Measurements from ENCODE around the gene PHLDB2. TPM values are rescaled to one million over a fixed set of nuclear protein-coding genes. Genes with fewer than 3 reads are reported as not detected.

PHLDB2 gene
- polyA plus RNA-seq, 3 donors: 77.8 to 117 (median 94.6) TPM

DNA sequence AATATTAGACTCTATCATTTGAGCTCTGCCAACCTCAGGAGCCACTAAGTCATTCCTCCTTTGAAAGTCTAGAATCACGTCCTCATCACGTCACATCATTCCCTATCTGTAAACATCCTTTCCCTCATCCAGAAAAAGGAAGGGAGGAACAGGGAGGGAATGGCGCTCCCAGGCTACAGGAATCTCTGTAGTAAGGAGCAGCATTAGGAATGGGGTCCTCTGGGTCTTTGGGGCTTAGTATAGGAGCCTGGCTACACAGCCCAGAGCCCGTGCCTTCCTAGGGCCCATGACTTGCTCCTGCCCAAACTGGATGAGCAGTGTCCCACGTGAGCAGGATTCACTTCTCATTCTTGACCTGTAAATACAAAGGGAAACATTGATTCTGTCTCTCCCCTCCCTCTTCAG lies 141.3 kb downstream of the PHLDB2 start:
- no peak for DNase-seq (ENCODE audit: extremely low read depth in 1 of 11, low read depth in 9 of 11, low spot score in 4 of 11)

DNA sequence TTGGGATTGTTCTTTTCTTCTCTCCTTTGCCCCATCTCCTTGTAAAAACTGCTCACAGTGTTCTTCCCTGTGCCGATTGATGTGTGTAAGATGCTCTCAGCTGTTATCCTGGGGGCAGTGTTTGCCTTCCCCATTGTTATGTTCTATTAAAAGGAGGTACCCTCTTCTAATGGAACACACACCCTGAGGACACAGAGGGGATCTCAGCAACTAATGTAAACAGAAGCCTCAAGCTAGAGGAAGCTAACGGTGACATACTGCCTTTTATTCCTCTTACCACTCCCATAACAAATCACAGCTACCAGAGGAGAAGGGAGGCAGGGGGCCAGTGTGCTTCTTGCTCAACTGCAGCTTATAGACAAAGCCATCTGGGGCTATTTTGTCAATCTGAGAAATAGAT lies 141.9 kb downstream of the PHLDB2 start:
- DNase-seq (ENCODE audit: extremely low read depth in 1 of 11, low read depth in 9 of 11, low spot score in 4 of 11): no peak

DNA sequence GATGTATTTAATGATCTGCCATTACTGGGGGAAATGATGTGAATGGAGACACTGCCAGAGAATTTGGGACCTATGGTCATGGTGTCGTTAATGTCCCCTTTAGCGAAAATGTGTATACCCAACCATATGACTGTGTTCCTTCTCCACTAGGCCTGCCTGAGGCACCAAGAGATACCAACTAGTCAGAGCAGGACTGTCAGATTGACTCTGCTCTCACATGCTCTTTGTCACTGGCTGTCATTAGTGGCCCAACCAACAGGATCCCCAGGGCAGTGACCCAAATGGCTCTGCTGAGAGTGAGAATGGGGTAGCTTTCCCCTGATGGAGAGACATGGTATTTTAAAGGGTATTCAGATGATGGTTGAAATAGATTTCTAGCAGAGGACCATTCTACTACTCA lies 142.5 kb downstream of the PHLDB2 start:
- no peak for DNase-seq (ENCODE audit: extremely low read depth in 1 of 11, low read depth in 9 of 11, low spot score in 4 of 11)

DNA sequence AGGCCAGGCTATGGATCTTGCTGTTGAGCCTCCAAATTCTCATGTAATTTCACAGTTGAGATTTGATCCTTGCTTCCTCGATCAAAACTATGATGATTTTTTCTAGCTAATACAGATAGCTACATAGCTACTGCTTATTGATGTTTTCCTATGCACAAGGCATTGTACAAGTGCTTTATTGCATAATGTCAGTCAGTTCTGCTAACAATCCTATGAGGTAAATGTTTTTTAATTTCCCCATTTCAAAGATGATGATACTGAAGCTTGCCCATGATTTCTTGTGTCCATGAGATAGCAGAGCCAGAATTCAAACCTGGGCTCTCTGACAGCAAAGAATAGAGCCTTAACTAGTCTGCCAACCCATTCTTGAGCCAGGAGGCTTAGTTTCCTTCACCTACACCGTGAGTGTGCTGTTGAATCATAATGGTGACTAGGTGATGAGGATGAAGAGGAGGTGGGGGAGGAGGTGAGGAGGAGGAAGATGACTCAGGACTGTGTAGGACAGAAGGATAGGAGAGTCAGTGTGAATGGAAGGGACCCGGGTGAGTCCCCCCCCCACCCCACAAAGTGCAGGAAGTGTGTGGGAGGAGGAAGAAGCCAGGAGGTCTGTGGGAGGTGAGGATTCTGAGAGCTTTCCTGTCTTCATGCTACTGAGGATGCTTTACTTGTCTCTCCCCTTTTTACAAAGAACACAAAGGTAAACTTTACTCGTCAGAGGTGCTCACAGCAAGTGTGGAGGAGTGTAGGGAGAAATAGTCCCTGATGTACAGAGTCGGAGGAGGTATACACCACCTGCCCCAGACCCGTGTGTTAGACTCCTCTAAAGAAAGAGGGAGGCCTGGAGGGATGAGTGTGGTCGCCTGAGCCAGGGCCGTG lies 143.3 kb downstream of the PHLDB2 start:
- DNase-seq (ENCODE audit: extremely low read depth in 1 of 11, low read depth in 9 of 11, low spot score in 4 of 11): no peak

- DNase-seq (ENCODE audit: extremely low read depth in 1 of 11, low read depth in 9 of 11, low spot score in 4 of 11): no peak
Measured at GRCh38 chr3:112003321-112004080, 144.4 kb downstream of the PHLDB2 start.

DNA sequence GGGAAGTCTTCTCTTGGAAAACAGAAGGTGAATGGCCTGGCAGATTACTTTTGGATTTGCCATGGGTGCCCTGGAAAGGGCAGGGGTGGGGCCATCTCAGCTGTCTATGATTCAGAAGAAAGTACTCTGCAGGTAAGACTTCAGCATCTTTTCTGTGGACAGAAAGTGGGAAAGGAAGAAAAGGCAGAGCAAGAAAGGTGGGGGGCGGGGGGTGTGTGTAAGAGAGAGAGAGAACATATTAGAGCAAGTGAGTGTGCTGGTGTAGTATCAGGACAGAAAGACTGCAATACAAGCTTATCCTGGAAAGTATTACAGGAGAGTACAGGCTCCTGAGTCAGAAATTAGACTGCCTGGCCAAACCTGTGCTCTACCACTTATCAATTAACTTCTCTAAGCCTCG lies 145.1 kb downstream of the PHLDB2 start:
- DNase-seq (ENCODE audit: extremely low read depth in 1 of 11, low read depth in 9 of 11, low spot score in 4 of 11): no peak

DNA sequence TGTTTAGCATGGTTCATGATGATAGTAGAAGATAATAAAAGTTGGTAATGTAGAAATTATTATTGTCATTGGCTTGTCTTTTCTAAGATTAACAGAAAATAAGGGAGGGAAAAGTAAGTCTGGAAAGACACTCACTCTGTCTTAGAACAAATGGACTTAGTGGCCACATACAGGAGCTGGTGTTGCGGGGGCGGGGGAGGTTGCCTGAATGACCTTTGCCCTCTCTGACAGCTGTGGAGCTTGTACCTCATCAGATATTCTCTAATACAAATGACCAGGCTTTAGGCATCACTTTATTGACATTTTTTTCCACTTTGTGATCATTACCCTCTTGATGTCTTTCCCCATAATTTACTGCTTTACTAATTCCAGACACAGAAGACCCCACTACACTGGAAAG lies 145.6 kb downstream of the PHLDB2 start:
- no peak for DNase-seq (ENCODE audit: extremely low read depth in 1 of 11, low read depth in 9 of 11, low spot score in 4 of 11)

DNA sequence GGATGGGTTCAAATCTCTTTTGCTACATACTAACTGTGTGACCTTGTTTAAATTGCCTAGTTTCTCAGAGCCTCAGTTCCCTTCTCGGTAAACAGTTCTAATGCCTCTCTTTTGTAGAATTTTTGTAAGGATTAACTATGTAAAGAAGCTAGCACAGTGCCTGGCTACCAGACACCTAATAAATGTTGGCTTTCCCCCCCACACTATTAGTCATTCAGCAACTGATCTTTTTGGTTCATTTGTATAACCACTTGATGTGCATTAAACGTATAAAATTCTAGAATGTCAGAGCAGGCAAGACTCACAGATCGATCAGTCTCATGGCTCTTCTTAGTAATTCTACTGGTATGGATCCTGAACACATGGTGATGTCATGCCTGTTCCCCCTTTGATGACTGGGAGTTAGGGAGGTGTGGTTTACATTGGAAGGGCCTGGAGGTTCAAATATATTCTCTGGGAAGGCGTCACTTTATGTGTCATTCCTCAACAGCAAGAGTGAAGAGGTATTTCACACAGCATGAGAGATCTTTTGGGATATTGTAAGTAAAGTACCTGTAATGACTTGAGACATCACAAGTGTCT lies 146.1 kb downstream of the PHLDB2 start:
- DNase-seq (ENCODE audit: extremely low read depth in 1 of 11, low read depth in 9 of 11, low spot score in 4 of 11): no peak

DNA sequence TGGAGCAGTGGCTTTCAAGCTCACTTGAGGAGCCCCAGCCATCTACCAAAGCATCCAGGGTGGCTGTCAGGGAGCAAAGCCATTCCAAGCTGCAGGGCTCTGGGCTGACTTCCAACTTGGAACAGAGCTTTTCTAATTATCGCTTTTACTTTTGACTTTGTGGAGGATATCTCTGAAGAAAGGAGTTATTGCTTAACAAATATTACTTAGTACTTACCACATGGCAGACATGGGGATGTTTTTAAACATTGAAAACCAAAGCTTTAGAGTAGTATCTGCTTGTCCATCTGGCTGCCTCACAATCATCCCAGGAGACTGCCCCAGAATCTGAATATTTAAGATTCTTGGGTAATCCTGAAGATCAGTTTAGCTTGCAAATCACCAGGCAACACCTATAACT lies 148.6 kb downstream of the PHLDB2 start:
- DNase-seq (ENCODE audit: extremely low read depth in 1 of 11, low read depth in 9 of 11, low spot score in 4 of 11): no peak

GRCh38 chr3:112009670-112010069 lies 150.6 kb downstream of the PHLDB2 start:
- no peak for DNase-seq (ENCODE audit: extremely low read depth in 1 of 11, low read depth in 9 of 11, low spot score in 4 of 11)

DNA sequence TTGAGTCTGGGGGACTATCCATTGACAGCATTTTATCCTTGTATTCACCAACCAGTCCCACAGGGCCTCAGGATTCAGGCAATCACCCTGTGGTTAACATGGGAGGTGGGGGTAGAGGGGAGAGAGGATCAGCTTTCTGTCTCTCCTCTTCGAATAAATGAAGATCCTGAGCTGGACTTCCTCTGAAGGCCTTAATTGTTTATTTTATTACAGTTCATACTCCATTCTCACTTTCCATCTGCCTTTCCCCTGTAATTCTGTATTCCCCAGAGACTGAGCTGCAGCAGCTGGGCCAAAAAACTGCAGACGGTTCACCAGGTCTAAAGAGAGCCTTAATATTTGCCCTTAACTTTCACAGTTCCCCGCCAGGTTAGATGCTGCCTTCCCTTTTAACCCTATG lies 151.6 kb downstream of the PHLDB2 start:
- DNase-seq (ENCODE audit: extremely low read depth in 1 of 11, low read depth in 9 of 11, low spot score in 4 of 11): no peak

DNA sequence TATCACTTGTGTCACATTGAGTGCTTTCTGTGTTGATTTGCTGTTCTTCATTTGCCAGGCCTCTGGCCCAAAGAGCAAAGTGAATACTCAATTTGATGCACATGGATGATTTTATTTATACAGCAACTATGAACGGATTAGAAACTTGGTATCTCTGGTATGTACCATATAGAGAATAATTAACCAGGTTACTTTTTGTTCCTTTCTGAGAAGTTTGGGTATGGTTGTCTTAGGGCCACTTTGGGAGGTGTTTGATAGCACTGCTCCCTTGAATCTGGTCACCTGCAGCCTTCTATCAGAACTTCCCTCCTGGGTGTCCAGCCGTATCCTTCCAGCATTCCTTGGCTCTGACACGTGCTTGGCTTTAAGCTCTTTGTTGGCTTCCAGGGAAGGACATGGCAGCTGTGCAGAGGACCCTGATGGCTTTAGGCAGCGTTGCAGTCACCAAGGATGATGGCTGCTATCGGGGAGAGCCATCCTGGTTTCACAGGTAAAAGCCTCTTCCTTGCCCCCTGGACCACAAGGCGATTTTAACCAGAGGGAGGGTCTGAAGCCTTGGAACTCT lies 152.4 kb downstream of the PHLDB2 start:
- no peak for DNase-seq (ENCODE audit: extremely low read depth in 1 of 11, low read depth in 9 of 11, low spot score in 4 of 11)

GRCh38 chr3:112012205-112012992 lies 153.3 kb downstream of the PHLDB2 start:
- DNase-seq (ENCODE audit: extremely low read depth in 1 of 11, low read depth in 9 of 11, low spot score in 4 of 11): no peak

DNA sequence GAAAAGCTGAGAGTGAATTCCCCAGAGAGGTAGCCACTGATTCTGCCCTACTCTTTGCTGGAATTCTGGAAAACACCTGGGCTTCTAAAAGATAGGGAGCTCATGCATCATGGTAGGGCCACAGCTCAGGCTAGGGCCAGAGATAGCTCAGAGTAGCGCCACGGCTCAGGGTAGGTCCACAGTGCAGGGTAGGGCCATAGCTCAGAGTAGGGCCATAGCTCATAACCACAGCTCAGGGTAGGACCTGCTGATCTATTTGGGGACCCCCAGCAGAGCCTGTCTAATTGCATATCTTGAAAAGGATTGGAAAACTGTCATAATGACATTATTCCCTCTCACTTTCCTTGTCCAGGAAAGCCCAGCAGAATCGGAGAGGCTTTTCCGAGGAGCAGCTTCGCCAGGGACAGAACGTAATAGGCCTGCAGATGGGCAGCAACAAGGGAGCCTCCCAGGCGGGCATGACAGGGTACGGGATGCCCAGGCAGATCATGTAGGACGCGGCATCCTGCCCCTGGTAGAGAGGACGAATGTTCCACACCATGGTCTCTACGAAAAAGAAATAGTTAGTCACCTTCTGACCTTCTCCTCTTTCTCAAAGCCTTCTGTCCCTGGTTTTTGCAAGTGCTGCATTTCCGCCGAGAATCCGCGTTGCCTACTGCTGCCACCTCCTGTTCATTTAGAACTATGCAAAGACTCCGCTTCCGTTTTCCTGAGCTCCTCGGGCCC lies 154.2 kb downstream of the PHLDB2 start:
- peak in 9 of 11 donors; percentile 47 to 75 (median 64) for DNase-seq (ENCODE audit: extremely low read depth in 1 of 11, low read depth in 9 of 11, low spot score in 4 of 11)

DNA sequence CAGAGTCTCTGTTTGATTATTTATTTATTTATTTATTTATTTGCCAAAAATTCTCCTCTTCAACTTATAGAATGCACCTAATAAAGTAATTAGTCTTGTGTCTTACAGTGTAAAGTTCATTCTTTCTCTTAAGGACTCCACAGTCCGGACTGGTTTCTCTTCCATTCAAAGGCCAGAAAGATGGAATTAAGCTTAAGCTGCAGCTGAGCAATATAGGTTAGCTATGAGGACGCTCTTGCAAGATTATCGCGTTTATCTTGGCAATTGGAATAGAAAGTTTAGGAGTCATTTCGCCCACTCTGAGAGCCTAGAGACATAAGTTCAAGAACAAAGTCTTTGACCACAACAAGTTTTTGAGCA lies 154.7 kb downstream of the PHLDB2 start:
- no peak for DNase-seq (ENCODE audit: extremely low read depth in 1 of 11, low read depth in 9 of 11, low spot score in 4 of 11)

DNA sequence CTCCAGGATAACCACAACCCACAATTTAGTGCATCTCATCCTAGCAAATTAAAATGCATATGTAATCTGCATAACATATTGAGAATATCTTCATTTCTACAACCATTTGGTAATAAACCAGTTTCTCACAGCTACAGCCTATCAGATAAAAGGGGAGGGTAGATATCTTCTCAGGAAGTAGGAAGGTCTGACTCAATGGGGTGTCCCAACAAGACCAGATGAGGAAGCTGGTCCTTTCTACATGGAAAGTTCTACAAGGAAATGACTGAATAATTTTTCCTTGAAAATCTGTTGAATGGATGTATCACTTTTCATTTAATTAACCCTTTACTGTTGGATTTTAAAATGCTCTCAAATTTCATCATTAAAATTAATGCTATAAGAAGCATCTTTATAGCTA lies 158.0 kb downstream of the PHLDB2 start:
- DNase-seq (ENCODE audit: extremely low read depth in 1 of 11, low read depth in 9 of 11, low spot score in 4 of 11): no peak

DNA sequence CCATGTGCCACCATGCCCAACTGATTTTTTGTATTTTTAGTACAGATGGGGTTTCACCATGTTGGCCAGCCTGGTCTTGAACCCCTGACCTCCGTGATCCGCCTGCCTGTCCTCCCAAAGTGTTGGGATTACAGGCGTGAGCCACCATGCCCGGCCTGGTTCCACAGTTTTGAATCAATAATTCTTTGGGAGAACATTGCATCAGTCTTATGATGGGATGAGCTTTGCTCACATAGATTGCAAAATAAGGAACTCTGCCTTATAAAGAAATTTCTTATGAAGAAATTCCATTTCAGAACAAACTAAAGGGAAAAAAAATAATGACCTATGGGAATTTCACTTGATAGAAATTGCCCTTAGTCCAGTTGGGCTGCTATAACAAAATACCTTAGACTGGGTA lies 159.6 kb downstream of the PHLDB2 start:
- no peak for DNase-seq (ENCODE audit: extremely low read depth in 1 of 11, low read depth in 9 of 11, low spot score in 4 of 11)

DNA sequence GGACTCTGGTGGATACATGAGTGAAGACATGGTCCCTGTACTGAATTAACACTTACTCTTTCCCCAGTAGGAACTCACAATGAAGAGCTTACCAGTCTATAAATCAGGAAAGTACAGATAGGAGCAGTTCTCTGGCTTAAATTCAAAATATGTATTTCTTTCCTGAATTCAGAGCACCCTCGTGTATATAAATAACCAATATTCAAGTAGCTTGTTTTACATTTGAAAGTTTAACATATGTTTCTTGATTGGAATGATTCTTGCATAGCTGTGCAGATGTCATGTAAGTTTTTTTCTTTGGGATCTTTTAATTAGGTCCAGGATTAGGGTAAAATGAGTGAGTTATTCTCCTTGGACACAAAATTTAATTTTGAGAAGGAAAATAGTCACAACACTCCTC lies 160.7 kb downstream of the PHLDB2 start:
- no peak for DNase-seq (ENCODE audit: extremely low read depth in 1 of 11, low read depth in 9 of 11, low spot score in 4 of 11)

Measured in renal cortex interstitium (tissue), 11 donors.